GM21717 (cell line): ENCODE results near the gene KISS1R.
"Not testable (repeated sequence)": the region's sequence is repeated elsewhere in the genome, so short reads cannot be mapped to it uniquely, and the experiment has no call there.

ENCODE experiments used
- ATAC-seq: cut with Tn5 transposase; IDR thresholded peaks from one replicate; pipeline ENCODE4 v1.9.1; 2021; ENCODE audit warnings: mild to moderate bottlenecking, moderate library complexity; ENCODE audit not compliant: unreplicated experiment

KISS1R gene

DNA sequence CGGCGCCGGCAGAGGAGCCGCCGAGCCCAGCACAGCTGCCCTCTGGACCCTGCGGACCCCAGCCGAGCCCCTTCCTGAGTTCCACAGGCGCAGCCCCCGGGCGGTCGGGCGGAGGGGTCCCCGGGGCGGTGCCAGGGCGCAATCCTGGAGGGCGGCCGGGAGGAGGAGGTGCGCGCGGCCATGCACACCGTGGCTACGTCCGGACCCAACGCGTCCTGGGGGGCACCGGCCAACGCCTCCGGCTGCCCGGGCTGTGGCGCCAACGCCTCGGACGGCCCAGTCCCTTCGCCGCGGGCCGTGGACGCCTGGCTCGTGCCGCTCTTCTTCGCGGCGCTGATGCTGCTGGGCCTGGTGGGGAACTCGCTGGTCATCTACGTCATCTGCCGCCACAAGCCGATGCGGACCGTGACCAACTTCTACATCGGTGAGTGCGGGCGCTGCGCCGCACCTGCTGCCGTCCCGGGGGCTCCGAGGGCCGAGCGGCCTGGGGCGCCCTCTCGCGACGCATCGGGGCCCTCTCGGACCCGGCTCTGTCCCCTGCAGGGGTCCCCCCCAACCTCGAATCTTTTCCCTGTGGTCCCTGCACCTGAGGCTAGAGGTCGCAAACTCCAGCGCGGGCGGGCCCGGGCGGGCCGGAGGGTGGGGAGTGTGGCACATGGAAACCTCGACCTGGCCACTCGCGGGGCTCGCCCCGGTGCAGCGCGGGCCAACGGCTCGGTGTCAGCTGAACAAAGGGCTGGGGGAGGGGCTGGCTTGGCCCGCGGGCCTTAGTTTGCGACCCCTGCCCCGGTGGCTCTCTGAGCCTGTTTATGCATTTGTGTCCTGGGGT, at the start of gene KISS1R:
KISS1R (plus strand) TSS at position 11 of the 829 bp plus-strand sequence; CDS start at position 181, 170 bp downstream.
- no peak for ATAC-seq

- ATAC-seq, result no peak
Observed at GRCh38 chr19:867855-868457, 49.2 kb upstream of the KISS1R start.

GRCh38 chr19:868458-869244, 48.5 kb upstream of the KISS1R start:
- no peak for ATAC-seq

DNA sequence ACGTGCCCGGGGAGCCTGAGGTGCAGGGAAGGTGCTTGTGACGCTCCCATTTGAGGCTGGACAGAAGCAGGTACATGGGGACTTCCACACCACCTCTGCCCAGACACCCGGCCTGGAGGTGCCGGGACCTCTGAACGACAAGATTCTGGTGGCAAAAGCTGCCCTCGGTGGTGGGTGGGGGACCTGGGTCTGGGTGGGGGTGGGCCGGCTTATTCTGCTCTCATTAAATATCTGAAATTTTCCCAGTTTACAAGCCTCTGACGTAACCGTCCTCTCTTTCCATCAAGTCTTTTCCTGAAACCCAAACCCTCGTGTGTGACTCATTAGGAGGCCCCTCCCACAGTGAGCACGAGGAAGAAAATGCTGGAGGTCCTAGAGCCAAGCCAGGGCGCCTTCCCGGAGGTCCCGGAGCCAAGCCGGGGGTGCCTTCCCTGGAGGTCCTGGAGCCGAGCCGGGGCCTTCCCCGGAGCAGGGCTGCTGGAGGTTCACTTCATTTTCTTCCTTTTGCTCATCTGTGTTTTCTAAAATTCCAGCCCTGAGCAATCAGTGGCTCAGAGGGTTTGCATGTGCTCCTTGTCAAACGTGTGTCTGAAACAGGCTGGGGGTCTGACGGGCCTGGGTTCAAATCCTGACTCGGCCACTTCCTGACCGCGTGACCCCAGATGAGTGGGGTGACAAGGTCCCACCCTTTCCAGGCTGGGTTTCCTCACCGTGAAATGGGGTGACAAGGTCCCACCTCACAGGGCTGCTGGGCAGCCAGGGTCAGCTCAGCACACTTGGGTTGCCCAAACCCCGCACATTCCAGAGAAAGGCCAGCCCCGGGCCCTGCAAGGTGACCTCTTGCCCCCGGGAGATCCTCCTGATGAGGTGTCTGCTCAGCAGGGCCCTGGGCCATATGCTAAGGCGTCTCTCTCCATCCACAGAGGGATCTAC, 47.6 kb upstream of the KISS1R start:
- ATAC-seq, result no peak

GRCh38 chr19:870314-870713, 46.8 kb upstream of the KISS1R start:
- no peak for ATAC-seq

DNA sequence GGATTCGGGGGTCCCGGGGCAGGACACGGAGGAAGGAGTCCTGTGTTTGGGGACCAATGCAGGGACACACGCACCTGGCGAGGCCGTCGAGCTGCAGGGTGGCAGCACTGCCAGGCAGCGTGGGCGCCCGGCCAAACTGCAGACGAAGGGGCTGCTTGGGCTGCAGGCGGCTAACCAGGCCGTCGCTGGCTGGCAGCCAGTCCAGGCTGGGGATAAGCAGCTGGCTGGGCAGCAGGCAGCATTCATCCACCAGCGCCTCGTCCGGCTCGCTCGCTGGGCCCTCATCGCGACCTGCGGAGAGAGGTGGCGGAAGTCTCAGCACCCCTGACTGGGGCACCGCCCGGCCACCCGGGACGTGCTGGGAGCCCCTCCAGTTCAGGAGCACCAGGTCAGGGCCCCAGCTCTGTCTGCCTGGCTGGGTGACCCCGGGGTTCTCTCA, 46.2 kb upstream of the KISS1R start:
- no peak for ATAC-seq

DNA sequence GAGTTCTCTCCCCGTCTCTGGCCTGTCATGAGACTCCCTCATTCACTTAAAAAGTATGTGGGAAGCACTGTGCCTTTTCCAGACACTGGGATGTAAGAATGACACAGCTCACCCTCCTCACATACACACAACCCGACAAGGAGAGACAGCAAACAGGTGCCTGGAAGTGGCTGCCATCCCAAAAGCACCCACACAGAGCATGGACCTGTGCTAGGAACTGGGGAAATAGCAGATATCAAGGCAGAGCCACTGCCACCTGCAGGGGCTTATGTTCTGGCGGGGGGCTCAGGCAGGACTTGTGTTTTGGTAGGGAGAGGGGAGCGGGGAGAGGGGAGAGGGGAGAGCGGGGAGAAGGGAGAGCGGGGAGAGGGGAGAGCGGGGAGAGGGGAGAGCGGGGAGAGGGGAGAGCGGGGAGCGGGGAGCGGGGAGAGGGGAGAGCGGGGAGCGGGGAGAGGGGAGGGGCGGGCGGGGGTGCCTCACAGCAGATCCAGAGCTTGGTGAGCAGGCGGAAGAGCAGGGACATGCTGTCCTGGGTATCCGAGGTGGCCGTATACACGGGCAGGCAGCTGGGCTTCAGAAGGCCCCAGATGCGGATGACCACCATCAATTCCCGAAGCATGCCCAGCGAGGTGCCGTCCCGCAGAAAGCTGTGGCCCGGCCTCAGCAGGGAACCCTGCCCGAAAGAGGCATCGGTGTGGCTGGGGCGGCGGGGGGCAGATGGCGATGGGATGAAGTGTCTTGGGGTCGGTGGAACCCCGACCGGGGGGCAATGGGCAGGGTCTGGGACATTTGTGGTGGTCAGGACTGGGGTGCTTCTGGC, 45.5 kb upstream of the KISS1R start:
- ATAC-seq, result no peak

GRCh38 chr19:872266-872951, 44.7 kb upstream of the KISS1R start:
- ATAC-seq, result no peak

DNA sequence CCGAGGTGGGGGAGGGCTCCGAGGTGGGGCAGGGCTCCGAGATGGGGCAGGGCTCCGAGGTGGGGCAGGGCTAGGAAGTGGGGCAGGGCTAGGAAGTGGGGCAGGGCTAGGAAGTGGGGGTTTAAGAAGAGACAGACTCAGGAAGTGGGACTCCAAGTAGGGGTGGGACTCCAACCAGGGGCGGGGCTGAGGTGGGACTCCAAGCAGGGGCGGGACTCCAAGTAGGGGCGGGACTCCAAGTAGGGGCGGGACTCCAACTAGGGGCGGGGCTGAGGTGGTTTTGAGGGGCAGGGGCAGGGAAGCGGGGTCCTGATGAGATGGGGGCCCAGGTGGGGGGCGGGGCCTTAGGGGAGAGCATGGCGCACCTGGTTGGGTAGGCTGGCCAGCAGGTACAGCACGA, 44.0 kb upstream of the KISS1R start:
- no peak for ATAC-seq

DNA sequence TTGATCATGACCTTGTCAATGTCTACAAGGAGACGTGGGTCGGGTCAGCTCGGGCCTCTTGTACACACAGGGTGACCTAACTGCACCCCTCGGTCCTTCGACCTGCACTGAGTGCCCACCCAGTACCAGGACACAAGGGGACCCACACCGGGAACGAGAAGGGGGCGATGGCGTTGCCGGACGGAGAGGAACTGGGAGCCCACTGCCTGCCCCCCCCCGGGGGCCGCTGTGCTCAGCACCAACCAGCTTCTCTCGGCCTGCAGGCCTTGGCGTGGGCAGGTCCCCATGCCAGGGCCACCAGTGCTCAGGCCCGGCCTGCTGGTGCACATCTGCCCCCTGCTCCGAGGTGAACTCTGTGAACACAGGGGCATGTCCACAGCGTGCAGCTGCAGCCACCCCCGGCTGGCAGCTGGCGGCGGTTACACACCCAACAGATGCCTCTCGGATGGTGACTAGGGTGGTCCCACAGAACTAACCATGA, 43.5 kb upstream of the KISS1R start:
- ATAC-seq, result no peak

DNA sequence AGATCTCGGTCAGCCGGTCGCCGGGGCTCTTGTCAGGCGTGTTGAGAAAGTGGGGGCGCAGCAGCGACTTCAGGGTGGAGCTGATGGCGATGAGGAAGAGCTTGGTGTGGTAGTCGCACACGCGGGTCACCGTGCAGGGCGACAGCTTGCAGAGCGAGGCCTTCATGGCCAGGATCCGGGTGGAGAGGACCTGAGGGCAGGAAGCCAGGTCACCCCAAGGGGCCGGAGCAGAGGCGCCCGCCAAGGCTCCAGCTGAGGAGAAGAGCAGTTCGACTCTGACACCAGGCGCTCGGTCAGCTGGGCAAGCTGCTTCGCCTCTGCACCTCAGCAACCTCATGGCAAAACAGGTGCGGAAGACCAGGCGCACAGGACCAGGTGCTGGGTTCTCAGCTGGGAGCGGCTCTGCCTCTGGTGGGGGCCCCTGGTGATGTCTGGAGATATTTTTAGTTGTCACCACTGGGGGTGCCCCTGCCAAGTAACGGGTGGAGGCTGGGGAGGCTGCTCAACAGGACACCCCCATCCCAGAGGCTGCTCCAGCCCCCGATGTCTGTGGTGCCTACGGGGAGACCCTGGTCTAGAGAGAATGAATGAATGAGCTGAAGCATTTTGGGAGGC, 41.8 kb upstream of the KISS1R start:
- no peak for ATAC-seq

DNA sequence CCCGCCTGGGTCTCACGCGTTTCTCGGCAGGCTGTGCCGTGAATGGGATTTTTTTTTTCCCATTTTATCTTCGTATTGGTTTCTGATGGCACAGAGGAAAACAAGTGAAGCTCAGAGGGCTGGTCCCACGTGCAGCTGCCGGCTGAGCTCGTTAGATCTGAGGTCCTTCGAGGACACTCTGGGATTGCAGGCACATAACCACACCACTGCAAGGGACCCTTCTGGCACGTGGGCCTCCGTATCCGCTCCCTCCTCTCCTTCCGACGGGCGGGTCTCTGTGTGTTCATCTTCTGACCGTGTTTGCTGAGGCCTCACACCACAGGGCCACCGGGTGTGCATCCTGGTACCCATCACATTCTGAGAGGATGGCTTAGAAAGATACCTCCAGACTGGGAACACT, 41.0 kb upstream of the KISS1R start:
- no peak for ATAC-seq

DNA sequence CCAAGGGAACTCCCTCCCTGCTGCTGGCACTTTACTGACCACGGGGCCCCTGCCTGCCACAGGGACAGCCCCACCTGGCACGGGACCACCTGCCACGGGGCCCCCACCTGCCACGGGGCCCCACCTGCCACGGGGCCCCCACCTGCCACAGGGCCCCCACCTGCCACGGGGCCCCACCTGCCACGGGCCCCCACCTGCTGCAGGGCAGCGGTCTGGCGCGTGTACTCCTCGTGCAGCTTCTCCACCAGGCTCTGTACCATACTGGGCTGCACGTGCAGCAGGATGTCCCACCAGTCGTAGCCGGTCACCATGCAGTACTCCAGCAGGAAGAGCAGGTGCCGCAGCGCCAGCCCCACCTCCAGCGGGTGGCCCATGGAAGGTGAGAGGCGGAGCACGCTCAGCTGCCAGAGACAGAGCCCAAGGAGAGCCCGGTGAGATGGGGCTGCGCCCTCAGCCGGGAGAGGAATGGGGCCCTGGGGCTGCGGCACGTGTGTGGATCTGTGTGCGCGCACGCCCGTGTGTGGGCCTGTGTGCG, 40.3 kb upstream of the KISS1R start:
- ATAC-seq, result no peak

GRCh38 chr19:877992-878660, 39.0 kb upstream of the KISS1R start:
- ATAC-seq, result not testable (repeated sequence)

GRCh38 chr19:878751-879561, 38.2 kb upstream of the KISS1R start:
- not testable (repeated sequence) for ATAC-seq

DNA sequence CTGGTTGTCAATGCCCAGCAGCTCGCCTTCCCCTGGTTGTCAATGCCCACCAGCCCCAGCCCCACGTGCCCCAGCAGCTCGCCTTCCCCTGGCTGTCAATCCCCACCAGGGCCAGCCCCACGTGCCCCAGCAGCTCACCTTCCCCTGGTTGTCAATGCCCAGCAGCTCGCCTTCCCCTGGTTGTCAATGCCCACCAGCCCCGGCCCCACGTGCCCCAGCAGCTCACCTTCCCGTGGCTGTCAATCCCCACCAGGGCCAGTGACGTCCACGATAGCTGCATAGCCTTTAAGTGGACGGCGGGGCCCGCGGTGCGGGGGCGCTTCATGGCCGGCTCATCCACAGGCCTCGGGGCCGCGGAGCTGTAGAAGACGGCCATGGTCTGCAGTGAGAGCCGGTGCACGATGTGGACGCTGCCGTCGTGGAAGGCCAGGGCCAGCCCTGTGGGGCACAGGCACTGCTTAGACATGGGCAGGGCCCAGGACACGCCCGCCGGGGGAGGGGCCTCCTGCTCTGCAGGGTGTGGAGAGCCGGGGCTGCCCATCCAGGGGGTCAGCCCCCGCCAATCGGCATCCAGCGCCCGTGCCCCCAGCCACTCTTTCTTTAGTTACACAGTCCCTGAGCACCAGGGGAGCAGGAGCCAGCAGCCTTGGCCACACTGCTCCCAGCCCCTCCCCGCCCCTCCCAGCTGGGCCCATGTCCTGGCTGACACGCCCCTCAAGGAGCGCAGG, 37.3 kb upstream of the KISS1R start:
- ATAC-seq, result no peak
